ENCODE results near the gene CBLL2.
"Not testable (repeated sequence)": the region's sequence is repeated elsewhere in the genome, so short reads cannot be mapped to it uniquely, and the experiment has no call there.

Gene CBLL2

DNA sequence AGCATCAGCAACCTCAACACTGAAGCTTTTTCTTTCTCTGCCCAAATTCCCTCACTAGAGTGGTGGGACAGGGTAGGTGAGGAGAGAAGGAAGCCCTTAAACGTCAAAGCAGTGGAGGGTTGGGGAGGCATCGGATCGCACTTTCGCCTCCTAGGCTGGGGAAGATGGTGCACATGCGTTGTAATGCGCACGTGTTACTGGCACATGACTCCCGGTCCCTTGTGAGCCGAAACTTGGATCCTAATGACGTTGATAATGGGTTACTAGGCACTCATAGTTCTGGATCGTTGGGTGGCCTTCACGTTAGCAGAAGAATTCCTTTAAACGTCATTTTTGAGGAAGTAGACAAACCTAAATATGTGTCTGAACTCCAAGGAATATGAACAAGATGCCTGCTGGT is at the start of gene CBLL2:
Gene CBLL2 (plus strand): TSS at position 301 of the 400 bp plus-strand sequence. CDS start 79 bp downstream, at position 380.
- H3K4me1 ChIP-seq (ENCODE audit: control insufficient read depth, low read depth, low read length), result no peaks in the 10 kb centered on the region
- no peak within 1 kb of the TSS for H3K9ac ChIP-seq (ENCODE audit: low read length)
- no peaks in the 10 kb centered on the region for H3K36me3 ChIP-seq (ENCODE audit: control insufficient read depth, low read depth, low read length)
- peaks cover 18% of the 10 kb centered on the region for H3K9me3 ChIP-seq (ENCODE audit: control insufficient read depth, low read depth, low read length)
- H3K27me3 ChIP-seq (ENCODE audit: control insufficient read depth, insufficient read depth, low read length), result no peaks in the 10 kb centered on the region
- H3K27ac ChIP-seq (ENCODE audit: low read length), result no peak within 1 kb of the TSS
- no peak within 1 kb of the TSS for H3K4me3 ChIP-seq (ENCODE audit: low read length)

DNA sequence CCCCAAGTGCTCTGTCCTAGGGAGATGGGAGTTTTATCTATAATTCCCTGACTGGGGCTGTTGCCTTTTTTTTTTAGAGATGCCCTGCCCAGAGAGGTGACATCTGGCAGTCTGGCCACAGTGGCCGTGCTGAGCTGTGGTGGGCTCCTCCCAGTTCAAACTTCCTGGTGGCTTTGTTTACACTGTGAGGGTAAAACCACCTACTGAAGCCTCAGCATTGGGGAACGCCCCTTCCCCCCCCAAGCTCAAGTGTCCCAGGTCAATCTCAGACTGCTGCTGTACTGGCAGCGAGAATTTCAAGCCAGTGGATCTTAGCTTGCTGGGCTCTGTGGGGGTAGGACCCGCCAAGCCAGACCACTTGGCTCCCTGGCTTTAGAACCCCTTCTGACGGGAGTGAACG is 38.3 kb upstream of the CBLL2 start:
- no peak overlapping the region for H3K27ac ChIP-seq (ENCODE audit: low read length)
- no peak overlapping the region for H3K9ac ChIP-seq (ENCODE audit: low read length)
- peaks cover 7% of the 10 kb centered on the region for H3K9me3 ChIP-seq (ENCODE audit: control insufficient read depth, low read depth, low read length)
- no peak overlapping the region for H3K4me3 ChIP-seq (ENCODE audit: low read length)
- H3K36me3 ChIP-seq (ENCODE audit: control insufficient read depth, low read depth, low read length), result no peaks in the 10 kb centered on the region
- no peaks in the 10 kb centered on the region for H3K27me3 ChIP-seq (ENCODE audit: control insufficient read depth, insufficient read depth, low read length)
- no peaks in the 10 kb centered on the region for H3K4me1 ChIP-seq (ENCODE audit: control insufficient read depth, low read depth, low read length)

DNA sequence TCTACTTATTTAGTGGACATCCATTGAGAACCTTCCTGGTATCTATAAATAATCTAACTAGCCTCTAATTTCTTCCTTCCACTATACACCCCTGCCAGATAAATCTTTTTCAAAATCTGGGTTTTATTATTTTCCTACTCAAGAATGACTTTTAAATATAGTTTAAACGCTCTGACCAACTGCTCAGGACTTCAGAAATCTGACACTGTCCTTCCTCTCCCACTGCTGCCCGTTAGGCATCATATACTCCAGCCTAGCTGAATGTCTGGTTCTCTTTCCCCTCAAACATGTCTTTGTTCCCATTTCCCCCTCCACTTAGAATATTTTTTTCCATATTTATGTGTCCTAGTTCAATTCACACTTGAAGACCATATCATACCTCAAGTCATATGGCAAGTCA is 35.2 kb upstream of the CBLL2 start:
- Histone ChIP-seq H3K9me3 (ENCODE audit: control insufficient read depth, low read depth, low read length) (peaks cover 7% of the 10 kb centered on the region), H3K27me3 (ENCODE audit: control insufficient read depth, insufficient read depth, low read length) (no peaks in the 10 kb centered on the region), H3K9ac (ENCODE audit: low read length) (no peak overlapping the region), H3K4me3 (ENCODE audit: low read length) (no peak overlapping the region), H3K27ac (ENCODE audit: low read length) (no peak overlapping the region), H3K4me1 (ENCODE audit: control insufficient read depth, low read depth, low read length) (no peaks in the 10 kb centered on the region), H3K36me3 (ENCODE audit: control insufficient read depth, low read depth, low read length) (no peaks in the 10 kb centered on the region)

GRCh38 chrX:22246620-22247019 is 26.1 kb upstream of the CBLL2 start:
- Histone ChIP-seq H3K4me1 (ENCODE audit: control insufficient read depth, low read depth, low read length) (no peaks in the 10 kb centered on the region), H3K27ac (ENCODE audit: low read length) (no peak overlapping the region), H3K4me3 (ENCODE audit: low read length) (no peak overlapping the region), H3K9me3 (ENCODE audit: control insufficient read depth, low read depth, low read length) (peaks cover 3% of the 10 kb centered on the region), H3K36me3 (ENCODE audit: control insufficient read depth, low read depth, low read length) (no peaks in the 10 kb centered on the region), H3K27me3 (ENCODE audit: control insufficient read depth, insufficient read depth, low read length) (no peaks in the 10 kb centered on the region), H3K9ac (ENCODE audit: low read length) (no peak overlapping the region)

DNA sequence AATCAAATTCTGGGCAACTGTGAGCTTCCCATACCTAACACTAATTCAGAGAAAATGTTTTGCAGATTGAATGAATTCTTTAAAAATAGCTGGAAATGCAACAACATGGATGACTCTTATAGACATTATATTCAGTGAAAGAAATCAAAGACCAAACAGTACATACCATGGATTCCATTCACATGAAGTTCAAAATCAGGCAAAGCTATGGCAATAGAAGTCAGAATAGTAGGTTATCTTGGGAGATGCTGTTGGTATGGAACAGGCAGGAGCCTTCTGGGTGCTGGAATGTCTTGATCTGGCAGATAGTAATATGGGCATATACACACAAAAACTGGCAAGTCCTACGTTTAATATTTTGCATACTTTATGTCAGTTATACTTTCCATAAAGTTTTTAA is 25.5 kb upstream of the CBLL2 start:
- Histone ChIP-seq H3K27ac (ENCODE audit: low read length) (no peak overlapping the region), H3K9ac (ENCODE audit: low read length) (no peak overlapping the region), H3K27me3 (ENCODE audit: control insufficient read depth, insufficient read depth, low read length) (no peaks in the 10 kb centered on the region), H3K4me1 (ENCODE audit: control insufficient read depth, low read depth, low read length) (no peaks in the 10 kb centered on the region), H3K4me3 (ENCODE audit: low read length) (no peak overlapping the region), H3K9me3 (ENCODE audit: control insufficient read depth, low read depth, low read length) (peaks cover 3% of the 10 kb centered on the region), H3K36me3 (ENCODE audit: control insufficient read depth, low read depth, low read length) (no peaks in the 10 kb centered on the region)

DNA sequence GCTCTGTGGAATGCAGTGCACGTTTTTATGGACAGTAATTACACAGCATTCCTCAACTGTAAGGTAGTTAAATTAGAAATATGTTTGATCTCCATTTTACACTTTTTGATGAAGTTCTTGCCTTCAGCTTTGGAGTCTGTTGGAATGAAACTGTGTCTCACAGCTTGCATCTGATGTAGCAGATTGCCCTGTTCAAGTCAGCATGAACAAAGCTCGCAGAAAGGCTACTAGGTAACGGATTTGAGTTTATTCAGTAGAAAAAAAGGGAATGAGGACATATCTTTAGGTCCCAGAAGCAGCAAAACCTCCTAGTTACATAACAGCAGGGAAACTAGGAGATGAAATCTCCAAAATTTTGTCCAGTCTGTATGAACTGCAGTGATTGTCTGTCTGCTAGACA is 24.3 kb upstream of the CBLL2 start:
- Histone ChIP-seq H3K9ac (ENCODE audit: low read length) (no peak overlapping the region), H3K27me3 (ENCODE audit: control insufficient read depth, insufficient read depth, low read length) (no peaks in the 10 kb centered on the region), H3K4me3 (ENCODE audit: low read length) (no peak overlapping the region), H3K9me3 (ENCODE audit: control insufficient read depth, low read depth, low read length) (peaks cover 3% of the 10 kb centered on the region), H3K4me1 (ENCODE audit: control insufficient read depth, low read depth, low read length) (no peaks in the 10 kb centered on the region), H3K27ac (ENCODE audit: low read length) (no peak overlapping the region), H3K36me3 (ENCODE audit: control insufficient read depth, low read depth, low read length) (no peaks in the 10 kb centered on the region)

- no peaks in the 10 kb centered on the region for H3K36me3 ChIP-seq (ENCODE audit: control insufficient read depth, low read depth, low read length)
- no peak overlapping the region for H3K27ac ChIP-seq (ENCODE audit: low read length)
- H3K4me3 ChIP-seq (ENCODE audit: low read length), result no peak overlapping the region
- H3K27me3 ChIP-seq (ENCODE audit: control insufficient read depth, insufficient read depth, low read length), result no peaks in the 10 kb centered on the region
- peaks cover 3% of the 10 kb centered on the region for H3K9me3 ChIP-seq (ENCODE audit: control insufficient read depth, low read depth, low read length)
- no peak overlapping the region for H3K9ac ChIP-seq (ENCODE audit: low read length)
- H3K4me1 ChIP-seq (ENCODE audit: control insufficient read depth, low read depth, low read length), result no peaks in the 10 kb centered on the region
These were observed 23.3 kb upstream of the CBLL2 start for GRCh38 chrX:22249371-22249770.

- Histone ChIP-seq H3K4me3 (ENCODE audit: low read length) (no peak overlapping the region), H3K9ac (ENCODE audit: low read length) (no peak overlapping the region), H3K9me3 (ENCODE audit: control insufficient read depth, low read depth, low read length) (peaks cover 24% of the 10 kb centered on the region), H3K27me3 (ENCODE audit: control insufficient read depth, insufficient read depth, low read length) (no peaks in the 10 kb centered on the region), H3K4me1 (ENCODE audit: control insufficient read depth, low read depth, low read length) (no peaks in the 10 kb centered on the region), H3K36me3 (ENCODE audit: control insufficient read depth, low read depth, low read length) (no peaks in the 10 kb centered on the region), H3K27ac (ENCODE audit: low read length) (no peak overlapping the region)
These were observed 4.0 kb upstream of the CBLL2 start for GRCh38 chrX:22268706-22269105.

- peaks cover 21% of the 10 kb centered on the region for H3K9me3 ChIP-seq (ENCODE audit: control insufficient read depth, low read depth, low read length)
- H3K9ac ChIP-seq (ENCODE audit: low read length), result no peak overlapping the region
- no peak overlapping the region for H3K27ac ChIP-seq (ENCODE audit: low read length)
- no peaks in the 10 kb centered on the region for H3K27me3 ChIP-seq (ENCODE audit: control insufficient read depth, insufficient read depth, low read length)
- H3K4me1 ChIP-seq (ENCODE audit: control insufficient read depth, low read depth, low read length), result no peaks in the 10 kb centered on the region
- no peak overlapping the region for H3K4me3 ChIP-seq (ENCODE audit: low read length)
- H3K36me3 ChIP-seq (ENCODE audit: control insufficient read depth, low read depth, low read length), result no peaks in the 10 kb centered on the region
These were observed 1.1 kb downstream of the CBLL2 start for GRCh38 chrX:22273714-22274317.

DNA sequence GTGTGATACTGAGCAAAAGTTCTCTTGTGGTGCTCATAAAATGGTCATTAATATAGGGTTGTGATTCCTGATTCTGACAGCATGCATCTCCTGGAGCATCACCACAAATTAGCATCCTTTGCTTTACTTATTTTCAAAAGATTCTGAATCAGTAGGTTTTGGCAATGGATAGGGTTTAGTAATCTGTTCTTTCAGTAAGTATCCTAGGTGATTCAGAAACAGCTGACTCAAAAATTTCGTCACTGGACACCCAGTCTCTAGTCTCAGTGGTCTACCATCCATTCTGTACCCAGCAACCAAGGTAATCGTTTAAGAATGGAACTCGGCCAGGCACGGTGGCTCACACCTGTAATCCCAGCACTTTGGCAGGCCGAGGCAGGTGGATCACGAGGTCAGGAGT is 4.1 kb downstream of the CBLL2 start:
- Histone ChIP-seq H3K9me3 (ENCODE audit: control insufficient read depth, low read depth, low read length) (peaks cover 13% of the 10 kb centered on the region), H3K4me1 (ENCODE audit: control insufficient read depth, low read depth, low read length) (no peaks in the 10 kb centered on the region), H3K27me3 (ENCODE audit: control insufficient read depth, insufficient read depth, low read length) (no peaks in the 10 kb centered on the region), H3K36me3 (ENCODE audit: control insufficient read depth, low read depth, low read length) (no peaks in the 10 kb centered on the region), H3K9ac (ENCODE audit: low read length) (no peak overlapping the region), H3K4me3 (ENCODE audit: low read length) (no peak overlapping the region), H3K27ac (ENCODE audit: low read length) (no peak overlapping the region)

- H3K9me3 ChIP-seq (ENCODE audit: control insufficient read depth, low read depth, low read length), result peaks cover 15% of the 10 kb centered on the region
- H3K4me3 ChIP-seq (ENCODE audit: low read length), result no peak overlapping the region
- no peaks in the 10 kb centered on the region for H3K4me1 ChIP-seq (ENCODE audit: control insufficient read depth, low read depth, low read length)
- no peak overlapping the region for H3K27ac ChIP-seq (ENCODE audit: low read length)
- no peak overlapping the region for H3K9ac ChIP-seq (ENCODE audit: low read length)
- H3K36me3 ChIP-seq (ENCODE audit: control insufficient read depth, low read depth, low read length), result no peaks in the 10 kb centered on the region
- H3K27me3 ChIP-seq (ENCODE audit: control insufficient read depth, insufficient read depth, low read length), result no peaks in the 10 kb centered on the region
These were observed 5.7 kb downstream of the CBLL2 start for GRCh38 chrX:22278375-22278774.

DNA sequence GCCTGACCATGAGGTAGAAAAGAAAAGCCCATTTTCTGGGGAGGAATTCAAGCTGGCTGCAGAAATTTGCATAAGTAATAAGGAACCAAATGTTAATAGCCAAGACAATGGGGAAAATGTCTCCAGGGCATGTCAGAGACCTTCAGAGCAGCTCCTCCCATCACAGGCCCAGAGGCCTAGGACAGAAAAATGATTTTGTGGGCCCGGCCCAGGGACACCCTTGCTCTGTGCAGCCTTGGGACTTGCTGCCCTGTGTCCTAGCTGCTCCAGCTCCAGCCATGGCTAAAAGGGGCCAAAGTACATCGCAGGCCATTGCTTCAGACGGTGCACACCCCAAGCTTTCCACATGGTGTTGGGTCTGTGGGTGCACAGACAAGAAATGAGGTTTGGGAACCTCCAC is 16.5 kb downstream of the CBLL2 start:
- peaks cover 32% of the 10 kb centered on the region for H3K9me3 ChIP-seq (ENCODE audit: control insufficient read depth, low read depth, low read length)
- not testable (repeated sequence) for H3K4me1 ChIP-seq (ENCODE audit: control insufficient read depth, low read depth, low read length); H3K9ac ChIP-seq (ENCODE audit: low read length); H3K27ac ChIP-seq (ENCODE audit: low read length); H3K27me3 ChIP-seq (ENCODE audit: control insufficient read depth, insufficient read depth, low read length); H3K4me3 ChIP-seq (ENCODE audit: low read length); H3K36me3 ChIP-seq (ENCODE audit: control insufficient read depth, low read depth, low read length)
